SU-DHL-6 (cell line): ENCODE measurements around the gene REEP3.

ENCODE experiments used
- EZH2phosphoT487 ChIP-seq: fragments of 200-600 bp; sonication (generic), shearing (Covaris generic); conservative IDR thresholded peaks from 2 replicates; pipeline ENCODE4 v1.6.1; 2018; ENCODE audit warnings: mild to moderate bottlenecking, antibody characterized with exemption, low read length, moderate library complexity, mixed read lengths
- TF ChIP-seq, protein P1 (sequence below): fragments of 200-600 bp; sonication (generic); IDR thresholded peaks from one replicate; pipeline ENCODE4 v1.5.1; 2017; ENCODE audit warnings: antibody characterized with exemption, mild to moderate bottlenecking, low read length, moderate library complexity; ENCODE audit not compliant: insufficient read depth, poor library complexity, severe bottlenecking

DNA sequence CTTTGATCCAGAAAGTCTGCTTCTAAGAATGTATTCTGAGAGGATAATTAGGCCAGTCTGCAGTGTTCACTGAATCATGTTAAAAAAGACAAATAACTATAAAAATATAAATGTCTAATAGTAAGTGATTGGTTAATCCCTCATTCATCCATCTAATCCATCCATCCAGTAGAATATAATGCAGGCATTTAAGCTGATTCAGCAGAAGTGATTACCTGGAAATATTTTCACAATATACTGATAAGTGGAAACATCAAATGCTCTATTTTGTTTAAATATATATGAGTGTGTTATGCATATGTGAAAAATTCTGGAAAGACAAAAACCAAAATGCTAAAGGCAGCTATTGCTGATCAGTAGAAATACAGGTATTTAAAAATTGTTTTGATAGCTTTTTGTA, 152.6 kb downstream of the REEP3 start:
- TF ChIP-seq, protein P1, sequence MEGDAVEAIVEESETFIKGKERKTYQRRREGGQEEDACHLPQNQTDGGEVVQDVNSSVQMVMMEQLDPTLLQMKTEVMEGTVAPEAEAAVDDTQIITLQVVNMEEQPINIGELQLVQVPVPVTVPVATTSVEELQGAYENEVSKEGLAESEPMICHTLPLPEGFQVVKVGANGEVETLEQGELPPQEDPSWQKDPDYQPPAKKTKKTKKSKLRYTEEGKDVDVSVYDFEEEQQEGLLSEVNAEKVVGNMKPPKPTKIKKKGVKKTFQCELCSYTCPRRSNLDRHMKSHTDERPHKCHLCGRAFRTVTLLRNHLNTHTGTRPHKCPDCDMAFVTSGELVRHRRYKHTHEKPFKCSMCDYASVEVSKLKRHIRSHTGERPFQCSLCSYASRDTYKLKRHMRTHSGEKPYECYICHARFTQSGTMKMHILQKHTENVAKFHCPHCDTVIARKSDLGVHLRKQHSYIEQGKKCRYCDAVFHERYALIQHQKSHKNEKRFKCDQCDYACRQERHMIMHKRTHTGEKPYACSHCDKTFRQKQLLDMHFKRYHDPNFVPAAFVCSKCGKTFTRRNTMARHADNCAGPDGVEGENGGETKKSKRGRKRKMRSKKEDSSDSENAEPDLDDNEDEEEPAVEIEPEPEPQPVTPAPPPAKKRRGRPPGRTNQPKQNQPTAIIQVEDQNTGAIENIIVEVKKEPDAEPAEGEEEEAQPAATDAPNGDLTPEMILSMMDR: no peak
- no peak for TF ChIP-seq EZH2phosphoT487
